ENCODE data around the gene ABCB6.

Gene ABCB6

GRCh38 chr2:219198974-219199373 is 19.8 kb downstream of the ABCB6 start:
- WGBS (ENCODE audit: insufficient coverage), result 89% methylated on average over 5 of the region's 5 CpGs
- ChIA-PET POLR2A (no interaction called here), CTCF (interaction anchor here (0.8 to 3.2 kb wide), 6 partner anchors 10 to 36 kb away, joined by 3 to 13 read pairs (median 4); partner anchors contain the start of gene CNPPD1)
- Histone ChIP-seq H3K4me3 (ENCODE audit: control insufficient read depth in 1 of 7, extremely low read depth in 1 of 7, insufficient read depth in 4 of 7, low read depth in 2 of 7, low read length in 6 of 7) (no peak overlapping the region), H3K27me3 (replicated peaks in 2 of 5; ENCODE audit: control insufficient read depth in 4 of 5, insufficient read depth in 5 of 5, low read length in 4 of 5) (no peaks in the 10 kb centered on the region), H3K36me3 (ENCODE audit: control insufficient read depth in 4 of 4, insufficient read depth in 4 of 4, low read length in 3 of 4) (no peaks in the 10 kb centered on the region), H3K9me3 (ENCODE audit: control extremely low read depth in 1 of 5, control insufficient read depth in 4 of 5, insufficient read depth in 2 of 5, low read depth in 1 of 5, low read length in 4 of 5) (no peaks in the 10 kb centered on the region), H3K4me1 (ENCODE audit: control extremely low read depth in 1 of 4, control insufficient read depth in 4 of 4, insufficient read depth in 4 of 4, low read length in 3 of 4) (no peaks in the 10 kb centered on the region), H3K27ac (ENCODE audit: insufficient read depth in 1 of 2, low read depth in 1 of 2, low read length in 2 of 2, poor library complexity in 1 of 2, severe bottlenecking in 2 of 2) (no peak overlapping the region)
- no peak for DNase-seq

DNA sequence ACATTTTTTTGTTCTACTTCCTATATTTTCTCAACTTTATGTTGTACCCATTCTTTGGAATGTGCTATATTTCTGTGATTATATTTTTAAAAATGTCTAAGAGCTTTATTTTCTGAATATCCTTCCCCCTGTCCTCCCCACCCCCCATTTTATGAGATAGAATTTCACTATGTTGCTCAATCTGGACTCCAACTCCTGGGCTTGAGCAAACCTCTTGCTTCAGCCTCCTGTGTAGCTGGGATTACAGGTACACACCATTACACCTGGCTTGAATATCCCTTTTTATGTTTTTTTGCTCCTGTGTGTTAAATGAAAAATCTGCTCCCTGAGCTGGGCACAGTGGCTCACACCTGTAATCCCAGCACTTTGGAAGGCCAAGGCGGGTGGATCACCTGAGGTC is 21.4 kb downstream of the ABCB6 start:
- ChIA-PET POLR2A (interaction anchor here (0.7 kb wide), 1 partner anchor 53 kb away, joined by 5 read pairs; no protein-coding TSS in a partner anchor), CTCF (interaction anchor here (0.7 to 1.9 kb wide), 3 partner anchors 15 to 26 kb away, joined by 3 to 8 read pairs (median 4); no protein-coding TSS in a partner anchor)
- no peaks in the 10 kb centered on the region for H3K9me3 ChIP-seq (ENCODE audit: control extremely low read depth in 1 of 5, control insufficient read depth in 4 of 5, insufficient read depth in 2 of 5, low read depth in 1 of 5, low read length in 4 of 5)
- DNase-seq, result no peak
- WGBS (ENCODE audit: insufficient coverage), result no CpG with 5 or more reads among the region's 1 CpG
- no peak overlapping the region for H3K27ac ChIP-seq (ENCODE audit: insufficient read depth in 1 of 2, low read depth in 1 of 2, low read length in 2 of 2, poor library complexity in 1 of 2, severe bottlenecking in 2 of 2)
- H3K27me3 ChIP-seq (replicated peaks in 2 of 5; ENCODE audit: control insufficient read depth in 4 of 5, insufficient read depth in 5 of 5, low read length in 4 of 5), result no peaks in the 10 kb centered on the region
- H3K4me3 ChIP-seq (ENCODE audit: control insufficient read depth in 1 of 7, extremely low read depth in 1 of 7, insufficient read depth in 4 of 7, low read depth in 2 of 7, low read length in 6 of 7), result no peak overlapping the region
- no peaks in the 10 kb centered on the region for H3K4me1 ChIP-seq (ENCODE audit: control extremely low read depth in 1 of 4, control insufficient read depth in 4 of 4, insufficient read depth in 4 of 4, low read length in 3 of 4)
- H3K36me3 ChIP-seq (ENCODE audit: control insufficient read depth in 4 of 4, insufficient read depth in 4 of 4, low read length in 3 of 4), result no peaks in the 10 kb centered on the region

DNA sequence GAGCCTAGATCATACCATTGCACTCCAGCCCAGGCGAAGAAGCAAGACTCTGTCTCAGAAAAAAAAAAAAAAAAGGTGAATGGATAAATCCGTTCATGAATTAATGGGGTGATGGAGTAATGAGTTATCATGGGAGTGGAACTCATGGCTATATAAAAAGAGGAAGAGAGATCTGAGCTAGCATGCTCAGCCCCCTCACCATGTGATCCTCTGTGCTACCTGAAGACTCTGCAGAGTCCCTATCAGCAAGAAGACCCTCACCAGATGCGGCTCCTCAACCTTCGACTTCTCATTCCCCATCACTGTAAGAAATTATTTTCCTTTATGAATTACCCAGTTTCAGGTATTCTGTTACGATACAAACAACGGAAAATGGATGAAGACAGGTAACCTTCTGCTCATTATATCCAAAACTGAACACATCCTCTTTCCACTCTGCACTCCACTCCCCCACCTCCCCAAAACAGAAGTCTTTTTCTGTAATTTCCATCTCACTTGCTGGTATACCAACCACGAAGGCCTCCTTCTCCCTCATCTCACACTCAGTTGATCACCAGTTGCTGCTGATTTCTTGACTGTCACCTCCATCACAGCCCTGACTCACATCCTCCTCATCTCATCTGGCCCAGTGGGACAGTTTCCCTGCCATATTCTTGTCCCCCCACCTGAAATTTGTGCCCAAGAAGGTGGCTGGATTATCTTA is 31.9 kb downstream of the ABCB6 start:
- H3K27me3 ChIP-seq (replicated peaks in 2 of 5; ENCODE audit: control insufficient read depth in 4 of 5, insufficient read depth in 5 of 5, low read length in 4 of 5), result no peaks in the 10 kb centered on the region
- H3K36me3 ChIP-seq (ENCODE audit: control insufficient read depth in 4 of 4, insufficient read depth in 4 of 4, low read length in 3 of 4), result peaks cover 10 to 36% (median 30%) of the 10 kb centered on the region in 4 experiments
- no peak overlapping the region for H3K27ac ChIP-seq (ENCODE audit: insufficient read depth in 1 of 2, low read depth in 1 of 2, low read length in 2 of 2, poor library complexity in 1 of 2, severe bottlenecking in 2 of 2)
- 92% methylated on average over 4 of the region's 7 CpGs for WGBS (ENCODE audit: insufficient coverage)
- CTCF ChIA-PET, result no interaction called here
- no peak for DNase-seq
- no peaks in the 10 kb centered on the region for H3K9me3 ChIP-seq (ENCODE audit: control extremely low read depth in 1 of 5, control insufficient read depth in 4 of 5, insufficient read depth in 2 of 5, low read depth in 1 of 5, low read length in 4 of 5)
- H3K4me1 ChIP-seq (ENCODE audit: control extremely low read depth in 1 of 4, control insufficient read depth in 4 of 4, insufficient read depth in 4 of 4, low read length in 3 of 4), result peaks cover 0 to 17% (median 6%) of the 10 kb centered on the region in 4 experiments
- POLR2A ChIA-PET, result no interaction called here
- no peak overlapping the region for H3K4me3 ChIP-seq (ENCODE audit: control insufficient read depth in 1 of 7, extremely low read depth in 1 of 7, insufficient read depth in 4 of 7, low read depth in 2 of 7, low read length in 6 of 7)

DNA sequence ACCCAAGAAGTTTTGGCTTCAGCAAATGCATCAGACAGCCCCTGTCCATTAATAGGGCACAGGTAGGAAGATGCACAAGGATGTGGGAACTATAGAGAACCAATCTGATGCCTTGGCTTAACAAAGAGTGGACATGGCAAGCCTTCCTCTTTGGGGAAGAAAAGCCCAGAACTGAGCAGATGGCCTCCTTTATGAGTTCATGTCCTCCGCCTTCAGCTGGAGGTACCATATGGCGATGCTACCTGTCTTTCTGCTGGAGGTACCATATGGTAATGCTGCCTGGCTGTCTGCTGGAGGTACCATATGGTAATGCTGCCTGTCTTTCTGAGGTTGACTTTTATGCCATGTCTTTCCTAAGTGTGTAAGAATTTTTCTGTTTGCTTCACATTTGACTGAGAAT is 34.6 kb downstream of the ABCB6 start:
- H3K27me3 ChIP-seq (replicated peaks in 2 of 5; ENCODE audit: control insufficient read depth in 4 of 5, insufficient read depth in 5 of 5, low read length in 4 of 5), result no peaks in the 10 kb centered on the region
- POLR2A ChIA-PET, result no interaction called here
- CTCF ChIA-PET, result interaction anchor here (0.6 to 7.4 kb wide), 5 partner anchors 10 to 571 kb away, joined by 3 to 84 read pairs (median 13); partner anchors contain the start of gene ZFAND2B
- no peak overlapping the region for H3K4me3 ChIP-seq (ENCODE audit: control insufficient read depth in 1 of 7, extremely low read depth in 1 of 7, insufficient read depth in 4 of 7, low read depth in 2 of 7, low read length in 6 of 7)
- H3K36me3 ChIP-seq (ENCODE audit: control insufficient read depth in 4 of 4, insufficient read depth in 4 of 4, low read length in 3 of 4), result peaks cover 10 to 61% (median 50%) of the 10 kb centered on the region in 4 experiments
- no peak for DNase-seq
- peaks cover 2 to 45% (median 23%) of the 10 kb centered on the region in 4 experiments for H3K4me1 ChIP-seq (ENCODE audit: control extremely low read depth in 1 of 4, control insufficient read depth in 4 of 4, insufficient read depth in 4 of 4, low read length in 3 of 4)
- no peak overlapping the region for H3K27ac ChIP-seq (ENCODE audit: insufficient read depth in 1 of 2, low read depth in 1 of 2, low read length in 2 of 2, poor library complexity in 1 of 2, severe bottlenecking in 2 of 2)
- 100% methylated on average over 2 of the region's 2 CpGs for WGBS (ENCODE audit: insufficient coverage)
- H3K9me3 ChIP-seq (ENCODE audit: control extremely low read depth in 1 of 5, control insufficient read depth in 4 of 5, insufficient read depth in 2 of 5, low read depth in 1 of 5, low read length in 4 of 5), result no peaks in the 10 kb centered on the region

- WGBS (ENCODE audit: insufficient coverage), result 96% methylated on average over 5 of the region's 6 CpGs
- Histone ChIP-seq H3K27ac (ENCODE audit: insufficient read depth in 1 of 2, low read depth in 1 of 2, low read length in 2 of 2, poor library complexity in 1 of 2, severe bottlenecking in 2 of 2) (peak overlapping the region in 1 of 2 experiments; percentile 59), H3K36me3 (ENCODE audit: control insufficient read depth in 4 of 4, insufficient read depth in 4 of 4, low read length in 3 of 4) (peaks cover 10 to 61% (median 50%) of the 10 kb centered on the region in 4 experiments), H3K9me3 (ENCODE audit: control extremely low read depth in 1 of 5, control insufficient read depth in 4 of 5, insufficient read depth in 2 of 5, low read depth in 1 of 5, low read length in 4 of 5) (no peaks in the 10 kb centered on the region), H3K4me3 (ENCODE audit: control insufficient read depth in 1 of 7, extremely low read depth in 1 of 7, insufficient read depth in 4 of 7, low read depth in 2 of 7, low read length in 6 of 7) (no peak overlapping the region), H3K27me3 (replicated peaks in 2 of 5; ENCODE audit: control insufficient read depth in 4 of 5, insufficient read depth in 5 of 5, low read length in 4 of 5) (no peaks in the 10 kb centered on the region), H3K4me1 (ENCODE audit: control extremely low read depth in 1 of 4, control insufficient read depth in 4 of 4, insufficient read depth in 4 of 4, low read length in 3 of 4) (peaks cover 5 to 51% (median 29%) of the 10 kb centered on the region in 4 experiments)
- DNase-seq, result no peak
- ChIA-PET CTCF (interaction anchor here (0.7 to 7.4 kb wide), 8 partner anchors 9 to 94 kb away, joined by 3 to 84 read pairs (median 13); partner anchors contain the start of genes SLC23A3 and ZFAND2B), POLR2A (interaction anchor here (1.4 kb wide), 1 partner anchor 11 kb away, joined by 4 read pairs; no protein-coding TSS in a partner anchor)
These were observed 35.5 kb downstream of the ABCB6 start for GRCh38 chr2:219183151-219183772.

DNA sequence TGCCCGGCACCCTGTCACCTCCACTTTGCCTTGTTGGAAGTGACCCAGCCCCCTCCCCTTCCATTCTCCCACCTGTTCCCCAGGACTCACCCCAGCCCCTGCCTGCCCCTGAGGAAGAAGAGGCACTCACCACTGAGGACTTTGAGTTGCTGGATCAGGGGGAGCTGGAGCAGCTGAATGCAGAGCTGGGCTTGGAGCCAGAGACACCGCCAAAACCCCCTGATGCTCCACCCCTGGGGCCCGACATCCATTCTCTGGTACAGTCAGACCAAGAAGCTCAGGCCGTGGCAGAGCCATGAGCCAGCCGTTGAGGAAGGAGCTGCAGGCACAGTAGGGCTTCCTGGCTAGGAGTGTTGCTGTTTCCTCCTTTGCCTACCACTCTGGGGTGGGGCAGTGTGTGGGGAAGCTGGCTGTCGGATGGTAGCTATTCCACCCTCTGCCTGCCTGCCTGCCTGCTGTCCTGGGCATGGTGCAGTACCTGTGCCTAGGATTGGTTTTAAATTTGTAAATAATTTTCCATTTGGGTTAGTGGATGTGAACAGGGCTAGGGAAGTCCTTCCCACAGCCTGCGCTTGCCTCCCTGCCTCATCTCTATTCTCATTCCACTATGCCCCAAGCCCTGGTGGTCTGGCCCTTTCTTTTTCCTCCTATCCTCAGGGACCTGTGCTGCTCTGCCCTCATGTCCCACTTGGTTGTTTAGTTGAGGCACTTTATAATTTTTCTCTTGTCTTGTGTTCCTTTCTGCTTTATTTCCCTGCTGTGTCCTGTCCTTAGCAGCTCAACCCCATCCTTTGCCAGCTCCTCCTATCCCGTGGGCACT is 36.2 kb downstream of the ABCB6 start:
- Histone ChIP-seq H3K36me3 (ENCODE audit: control insufficient read depth in 4 of 4, insufficient read depth in 4 of 4, low read length in 3 of 4) (peaks cover 10 to 61% (median 50%) of the 10 kb centered on the region in 4 experiments), H3K4me3 (ENCODE audit: control insufficient read depth in 1 of 7, extremely low read depth in 1 of 7, insufficient read depth in 4 of 7, low read depth in 2 of 7, low read length in 6 of 7) (peak overlapping the region in 2 of 7 experiments; percentile 12 to 25), H3K9me3 (ENCODE audit: control extremely low read depth in 1 of 5, control insufficient read depth in 4 of 5, insufficient read depth in 2 of 5, low read depth in 1 of 5, low read length in 4 of 5) (no peaks in the 10 kb centered on the region), H3K4me1 (ENCODE audit: control extremely low read depth in 1 of 4, control insufficient read depth in 4 of 4, insufficient read depth in 4 of 4, low read length in 3 of 4) (peaks cover 5 to 54% (median 31%) of the 10 kb centered on the region in 4 experiments), H3K27me3 (replicated peaks in 2 of 5; ENCODE audit: control insufficient read depth in 4 of 5, insufficient read depth in 5 of 5, low read length in 4 of 5) (no peaks in the 10 kb centered on the region), H3K27ac (ENCODE audit: insufficient read depth in 1 of 2, low read depth in 1 of 2, low read length in 2 of 2, poor library complexity in 1 of 2, severe bottlenecking in 2 of 2) (peak overlapping the region in 1 of 2 experiments; percentile 59)
- CTCF ChIA-PET, result interaction anchor here (0.5 to 7.4 kb wide), 14 partner anchors 8 to 113 kb away, joined by 3 to 84 read pairs (median 6); partner anchors contain the start of genes GLB1L, SLC23A3, STK16 and ZFAND2B
- 27% methylated on average over 3 of the region's 8 CpGs for WGBS (ENCODE audit: insufficient coverage)
- POLR2A ChIA-PET, result interaction anchor here (1.4 kb wide), 1 partner anchor 10 kb away, joined by 4 read pairs; no protein-coding TSS in a partner anchor
- DNase-seq, result peak in 2 of 3 donors; percentile 41 to 82

Data from common myeloid progenitor, CD34-positive (primary cell).